ENCODE results near the gene NPLOC4.
"Not testable (repeated sequence)": the region's sequence is repeated elsewhere in the genome, so short reads cannot be mapped to it uniquely, and the experiment has no call there.

Gene NPLOC4

DNA sequence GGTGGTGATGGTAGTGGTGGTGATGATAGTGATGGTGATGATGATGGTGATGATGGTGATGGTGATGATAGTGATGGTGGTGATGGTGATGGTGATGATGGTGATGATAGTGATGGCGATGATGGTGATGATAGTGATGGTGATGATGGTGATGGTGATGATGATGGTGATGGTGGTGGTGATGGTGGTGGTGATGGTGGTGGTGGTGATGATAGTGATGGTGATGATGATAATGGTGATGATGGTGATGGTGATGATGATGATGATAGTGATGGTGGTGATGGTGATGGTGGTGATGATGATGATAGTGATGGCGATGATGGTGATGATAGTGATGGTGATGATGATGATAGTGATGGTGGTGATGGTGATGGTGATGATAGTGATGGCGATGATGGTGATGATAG is 104.9 kb downstream of the NPLOC4 start:
- DNase-seq = not testable (repeated sequence)

- not testable (repeated sequence) for DNase-seq
Observed at GRCh38 chr17:81531013-81531412, 105.9 kb downstream of the NPLOC4 start.

GRCh38 chr17:81529437-81529803 is 107.5 kb downstream of the NPLOC4 start:
- DNase-seq = no peak

DNA sequence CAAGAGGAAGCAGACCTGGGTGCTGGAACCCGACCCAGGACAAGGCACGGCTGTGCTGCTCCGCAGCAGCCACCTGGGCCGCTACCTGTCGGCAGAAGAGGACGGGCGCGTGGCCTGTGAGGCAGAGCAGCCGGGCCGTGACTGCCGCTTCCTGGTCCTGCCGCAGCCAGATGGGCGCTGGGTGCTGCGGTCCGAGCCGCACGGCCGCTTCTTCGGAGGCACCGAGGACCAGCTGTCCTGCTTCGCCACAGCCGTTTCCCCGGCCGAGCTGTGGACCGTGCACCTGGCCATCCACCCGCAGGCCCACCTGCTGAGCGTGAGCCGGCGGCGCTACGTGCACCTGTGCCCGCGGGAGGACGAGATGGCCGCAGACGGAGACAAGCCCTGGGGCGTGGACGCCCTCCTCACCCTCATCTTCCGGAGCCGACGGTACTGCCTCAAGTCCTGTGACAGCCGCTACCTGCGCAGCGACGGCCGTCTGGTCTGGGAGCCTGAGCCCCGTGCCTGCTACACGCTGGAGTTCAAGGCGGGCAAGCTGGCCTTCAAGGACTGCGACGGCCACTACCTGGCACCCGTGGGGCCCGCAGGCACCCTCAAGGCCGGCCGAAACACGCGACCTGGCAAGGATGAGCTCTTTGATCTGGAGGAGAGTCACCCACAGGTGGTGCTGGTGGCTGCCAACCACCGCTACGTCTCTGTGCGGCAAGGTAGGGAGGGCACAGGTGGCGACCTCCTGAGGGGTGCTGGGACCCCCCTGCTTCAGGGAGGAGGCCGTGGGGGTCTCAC is 108.1 kb downstream of the NPLOC4 start:
- DNase-seq = no peak

DNA sequence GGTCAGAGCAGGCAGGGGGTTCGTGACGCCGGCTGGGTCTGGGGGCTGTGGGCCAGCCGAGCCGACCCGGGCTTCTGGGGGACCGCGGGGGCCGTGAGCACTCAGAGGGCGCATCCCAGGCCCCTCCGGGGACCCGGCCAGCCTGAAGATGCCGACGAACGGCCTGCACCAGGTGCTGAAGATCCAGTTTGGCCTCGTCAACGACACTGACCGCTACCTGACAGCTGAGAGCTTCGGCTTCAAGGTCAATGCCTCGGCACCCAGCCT is 108.6 kb downstream of the NPLOC4 start:
- DNase-seq = no peak

- DNase-seq = no peak
Observed at GRCh38 chr17:81527591-81528383, 109.1 kb downstream of the NPLOC4 start, which contains the start of gene FSCN2. Gene FSCN2 (plus strand): TSS chr17:81528377. CDS start chr17:81528532, 155 bp downstream.

- no peak for DNase-seq
Observed at GRCh38 chr17:81526662-81527571, 110.0 kb downstream of the NPLOC4 start.

DNA sequence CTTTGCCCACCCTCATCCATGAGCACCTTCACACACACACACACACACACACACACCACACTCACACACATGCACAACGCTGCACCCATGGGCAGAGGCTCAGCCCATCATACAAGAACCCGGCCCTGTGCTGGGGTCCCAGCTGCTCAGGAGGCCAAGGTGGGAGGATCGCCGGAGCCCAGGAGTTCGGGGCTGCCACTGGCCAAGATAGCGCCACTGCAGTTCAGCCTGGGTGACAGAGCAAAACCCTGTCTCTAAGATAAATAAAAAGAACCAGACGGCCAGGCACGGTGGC is 112.1 kb downstream of the NPLOC4 start:
- no peak for DNase-seq

GRCh38 chr17:81524039-81524864 is 112.7 kb downstream of the NPLOC4 start:
- DNase-seq = no peak

- no peak for DNase-seq
Observed at GRCh38 chr17:81523402-81524038, 113.4 kb downstream of the NPLOC4 start.

DNA sequence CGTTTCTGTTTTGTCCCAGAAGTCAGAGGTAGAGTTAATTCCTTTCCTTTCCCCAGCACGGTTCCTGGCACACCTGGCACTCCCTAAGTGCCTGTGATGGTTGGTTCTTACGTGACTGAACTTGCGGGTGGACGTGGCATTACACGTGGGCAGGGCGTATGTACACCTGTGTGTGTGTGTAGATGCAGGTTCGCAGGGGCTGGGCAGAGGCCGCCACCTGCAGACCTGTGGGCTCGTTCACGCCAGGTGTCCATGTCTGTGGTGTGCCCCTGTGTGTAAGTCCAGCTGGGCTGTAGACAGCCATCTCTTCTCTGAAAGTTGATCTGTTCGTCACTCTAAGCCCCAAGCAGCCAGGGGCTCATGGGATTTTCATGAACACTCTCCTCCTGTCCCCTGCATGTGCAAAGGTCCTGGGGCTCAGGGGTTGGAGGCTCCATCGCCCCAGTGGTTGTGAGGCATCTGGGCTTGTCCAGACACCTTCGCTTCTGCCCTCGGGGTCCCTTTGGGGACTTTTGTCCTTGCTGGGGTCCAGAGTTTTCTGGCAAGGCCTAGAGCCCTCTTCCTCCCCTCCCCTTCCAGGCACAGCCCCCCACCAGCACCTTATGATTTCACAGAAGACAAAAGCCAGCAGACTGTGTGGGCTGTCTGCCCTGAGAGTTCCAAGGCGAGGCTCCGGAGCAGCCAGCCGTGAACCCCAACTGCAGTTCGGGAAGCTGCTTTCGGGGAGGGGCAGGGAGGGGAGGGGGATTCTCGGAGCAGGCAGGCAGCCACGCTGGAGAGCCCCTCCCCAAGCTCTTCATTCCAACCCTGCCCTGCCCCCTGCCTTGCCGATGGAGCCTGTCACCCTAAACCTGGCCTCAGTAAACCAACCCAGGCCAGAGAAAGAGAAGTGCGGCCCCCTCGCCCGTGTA is 114.2 kb downstream of the NPLOC4 start:
- no peak for DNase-seq

DNA sequence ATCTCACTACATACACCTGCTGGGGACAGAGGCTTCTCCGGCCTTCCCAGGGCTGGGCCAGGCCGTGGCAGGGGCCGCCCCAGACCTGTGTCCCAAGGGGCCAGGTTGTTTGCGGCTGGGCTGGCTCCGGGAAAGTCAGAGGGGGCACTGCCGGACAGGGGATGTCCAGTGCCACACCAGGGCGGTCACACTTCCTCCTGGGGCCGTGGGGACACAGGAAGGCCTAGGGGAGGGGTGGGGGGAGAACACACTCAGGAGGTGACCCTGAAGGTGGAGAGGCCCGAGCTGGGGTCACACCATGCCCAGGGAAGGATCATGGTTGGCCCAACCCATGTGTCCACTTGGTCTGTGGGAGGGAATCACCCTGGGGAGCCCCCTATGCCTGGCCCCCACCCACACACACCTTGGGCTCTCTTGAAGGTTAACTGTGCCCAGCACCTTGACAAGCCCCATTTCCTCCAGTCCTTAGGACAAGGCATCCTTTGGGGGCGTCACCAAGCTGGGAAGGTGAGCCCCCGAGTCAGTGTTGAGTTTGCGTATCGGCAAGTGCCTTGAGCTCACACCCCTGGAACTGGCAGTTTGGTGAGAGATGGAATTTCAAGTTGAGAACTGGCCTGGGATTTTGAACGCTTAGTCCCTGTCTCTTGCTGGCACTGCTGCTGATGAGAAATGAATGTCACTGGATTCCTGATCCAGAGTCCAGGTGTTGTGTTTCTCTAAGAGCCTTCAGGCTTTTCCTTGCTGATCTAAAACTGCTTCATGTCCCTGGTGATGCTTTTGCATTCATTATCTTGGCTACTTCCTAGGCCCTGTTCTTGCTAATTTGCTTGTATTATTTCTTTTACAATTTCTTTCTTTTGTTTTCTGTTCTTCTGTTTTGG is 116.7 kb downstream of the NPLOC4 start:
- no peak for DNase-seq

DNA sequence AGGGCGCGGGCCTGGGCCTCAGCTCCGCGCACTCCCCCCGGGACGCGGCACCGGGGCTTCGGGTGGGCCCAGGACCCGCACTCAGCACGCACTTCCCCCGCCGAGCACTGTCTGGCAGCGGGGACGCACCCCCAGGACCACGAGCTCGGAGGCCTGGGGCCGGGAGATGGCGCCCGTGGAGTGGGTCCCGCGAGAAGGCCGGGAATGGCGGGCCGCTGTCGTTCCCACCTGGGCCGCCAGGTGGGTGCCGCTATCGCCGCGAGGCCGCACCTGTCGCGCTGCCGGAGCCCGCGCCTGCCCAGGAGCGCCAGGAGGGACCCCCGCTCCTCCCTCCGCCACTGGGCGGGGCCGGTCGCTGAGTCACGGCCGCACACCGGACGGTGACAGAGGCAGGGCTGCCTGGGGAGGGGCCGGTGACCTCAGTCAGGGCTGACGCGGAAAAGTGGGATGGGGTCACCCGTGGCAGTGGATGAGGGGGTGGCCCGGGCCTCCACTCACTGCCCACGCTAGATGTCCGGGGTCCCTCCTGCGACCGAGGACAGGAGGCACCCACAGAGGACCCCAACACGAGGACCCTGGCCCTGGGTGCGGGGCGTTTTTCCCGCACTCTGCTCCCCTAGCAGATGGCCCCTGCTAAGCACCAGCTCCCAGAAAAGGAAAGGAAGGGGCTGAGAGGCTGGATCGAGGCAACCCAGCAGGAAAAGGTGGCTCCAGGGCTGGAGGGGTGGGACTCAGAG is 117.5 kb downstream of the NPLOC4 start:
- DNase-seq = no peak

DNA sequence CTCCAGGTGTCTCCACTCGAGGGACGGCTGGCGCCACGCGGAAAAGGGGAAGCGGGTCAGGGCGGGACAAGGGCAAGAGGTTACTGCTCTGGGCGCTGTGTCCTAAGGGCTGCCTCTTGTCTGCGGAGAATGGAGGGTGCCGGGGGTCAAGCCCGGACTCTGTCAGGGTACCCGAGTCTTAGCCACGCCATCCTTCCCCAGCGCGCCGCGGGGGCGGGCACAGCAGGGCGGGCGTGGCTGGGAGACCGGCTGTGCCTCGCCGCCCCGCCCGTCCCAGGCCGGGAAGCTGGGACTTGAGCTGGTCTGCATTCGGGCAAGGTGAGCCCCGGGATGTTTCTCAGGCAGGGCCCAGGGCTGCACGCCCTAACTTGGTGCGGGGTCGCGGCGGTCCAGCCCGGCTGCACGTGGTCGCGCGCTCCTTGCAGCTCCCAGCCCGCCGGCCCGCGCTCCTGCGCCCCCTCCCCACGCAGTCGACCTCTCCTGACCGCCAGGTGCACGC is 118.1 kb downstream of the NPLOC4 start:
- no peak for DNase-seq

DNA sequence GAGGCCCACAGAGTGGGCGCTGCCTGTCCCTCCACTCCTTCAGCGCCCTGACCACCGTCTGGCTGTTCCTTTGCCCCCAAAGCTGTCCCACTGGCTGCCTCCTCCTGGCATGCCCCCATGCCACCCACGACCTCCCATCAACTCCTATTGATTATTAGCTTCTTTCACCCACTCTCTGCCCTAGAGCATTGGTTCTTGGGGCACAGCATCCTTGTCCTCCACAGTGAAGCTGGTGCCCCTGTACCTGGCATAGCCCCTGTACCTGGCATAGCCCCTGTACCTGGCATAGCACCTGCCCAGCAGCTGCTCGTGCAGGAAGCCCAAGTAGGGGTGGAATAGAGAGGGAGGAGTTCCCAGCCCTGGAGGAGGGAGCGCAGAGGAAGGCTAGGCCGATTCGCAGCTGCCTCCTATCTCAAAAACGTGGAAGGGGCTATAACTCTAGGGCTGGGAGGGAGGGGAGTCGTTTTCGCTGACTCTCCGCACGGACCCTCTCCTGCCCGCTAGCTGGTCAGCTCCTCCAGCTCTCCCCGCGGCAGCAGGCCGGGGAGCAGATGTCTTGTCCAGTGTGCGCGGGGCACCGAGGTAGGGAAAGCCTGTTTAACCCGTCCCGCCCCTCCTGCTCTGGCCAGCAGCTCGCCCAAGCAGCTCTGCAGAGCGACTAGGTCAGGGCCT is 118.7 kb downstream of the NPLOC4 start:
- no peak for DNase-seq

DNA sequence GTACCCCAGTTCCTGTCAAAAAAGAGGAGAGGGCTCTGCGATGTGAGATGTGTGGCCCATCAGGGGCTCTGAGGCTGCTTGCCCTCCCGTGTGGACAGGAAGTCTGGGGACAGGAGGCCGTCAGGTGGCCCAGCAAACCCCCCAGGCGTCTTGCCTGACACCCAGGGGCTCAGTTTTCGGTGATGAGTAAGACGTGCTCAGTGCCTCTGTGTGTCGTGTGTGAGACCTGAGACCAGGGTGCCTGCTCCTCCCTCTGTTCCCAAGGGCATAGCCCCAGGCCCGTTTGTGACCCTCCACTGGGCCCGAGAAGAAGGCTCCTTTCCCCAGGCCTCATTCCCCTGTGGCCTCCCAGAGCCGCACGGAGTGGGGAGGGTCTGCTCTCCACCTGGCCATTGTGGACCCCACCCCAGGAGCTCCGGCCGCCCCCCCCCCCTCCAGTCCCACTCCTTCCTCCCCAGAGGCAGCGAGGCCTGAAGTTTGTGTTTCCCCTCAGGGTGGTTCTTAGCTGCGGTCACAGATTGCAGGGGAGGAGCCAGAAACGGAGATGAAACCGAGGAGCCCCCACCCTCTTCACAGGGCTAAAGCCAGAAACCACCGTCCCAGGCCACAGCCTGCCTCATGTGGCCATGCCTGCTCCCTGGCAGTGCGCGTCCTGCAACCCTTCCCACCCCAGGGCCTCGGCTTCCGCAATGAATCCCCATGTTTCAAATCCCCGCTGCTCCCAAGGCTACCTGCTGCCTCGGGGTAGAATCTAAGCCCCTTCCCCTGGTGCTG is 119.4 kb downstream of the NPLOC4 start:
- no peak for DNase-seq

DNA sequence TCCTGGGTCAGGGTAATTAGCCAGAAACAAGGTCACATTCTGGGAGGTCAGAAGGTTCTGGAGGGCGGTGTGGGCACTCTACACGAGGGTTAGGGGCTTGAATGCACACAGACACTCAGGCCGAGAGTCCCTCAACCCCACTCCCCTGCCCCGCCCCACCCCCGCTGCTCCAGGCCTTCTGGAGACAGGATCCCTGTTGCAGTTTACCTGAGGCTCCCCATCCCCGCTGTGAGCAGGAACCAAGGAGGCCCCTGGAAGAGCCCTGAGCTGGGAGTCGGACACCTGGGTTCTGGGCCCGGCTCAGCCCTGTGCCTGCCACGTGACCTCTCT is 119.9 kb downstream of the NPLOC4 start:
- no peak for DNase-seq

DNA sequence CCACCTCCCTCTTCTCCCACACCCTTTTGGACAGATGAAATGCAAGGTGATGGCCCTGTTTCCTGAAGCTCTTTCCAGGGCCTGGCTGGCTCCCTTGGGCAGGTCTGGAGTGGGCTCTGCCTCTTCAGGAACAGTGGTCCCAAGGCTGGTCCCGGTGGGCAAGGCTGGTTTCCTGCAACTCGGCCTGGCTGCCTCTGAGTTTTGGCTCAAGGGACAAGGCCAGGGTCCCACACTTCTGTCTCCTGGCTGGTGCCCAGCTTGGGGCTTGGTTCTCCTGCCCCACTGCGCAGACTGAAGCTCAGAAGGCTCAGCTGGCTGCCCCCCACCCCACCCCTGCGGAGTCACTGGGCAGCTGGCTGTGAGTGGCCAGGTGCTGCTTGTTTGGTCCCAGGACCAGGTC is 120.5 kb downstream of the NPLOC4 start:
- no peak for DNase-seq
